ENCODE measurements around the gene KDSR. TPM values are rescaled to one million over a fixed set of nuclear protein-coding genes. Genes with fewer than 3 reads are reported as not detected.

The KDSR gene
- total RNA-seq, 1 donor from 2014 or later: 32.5 TPM

DNA sequence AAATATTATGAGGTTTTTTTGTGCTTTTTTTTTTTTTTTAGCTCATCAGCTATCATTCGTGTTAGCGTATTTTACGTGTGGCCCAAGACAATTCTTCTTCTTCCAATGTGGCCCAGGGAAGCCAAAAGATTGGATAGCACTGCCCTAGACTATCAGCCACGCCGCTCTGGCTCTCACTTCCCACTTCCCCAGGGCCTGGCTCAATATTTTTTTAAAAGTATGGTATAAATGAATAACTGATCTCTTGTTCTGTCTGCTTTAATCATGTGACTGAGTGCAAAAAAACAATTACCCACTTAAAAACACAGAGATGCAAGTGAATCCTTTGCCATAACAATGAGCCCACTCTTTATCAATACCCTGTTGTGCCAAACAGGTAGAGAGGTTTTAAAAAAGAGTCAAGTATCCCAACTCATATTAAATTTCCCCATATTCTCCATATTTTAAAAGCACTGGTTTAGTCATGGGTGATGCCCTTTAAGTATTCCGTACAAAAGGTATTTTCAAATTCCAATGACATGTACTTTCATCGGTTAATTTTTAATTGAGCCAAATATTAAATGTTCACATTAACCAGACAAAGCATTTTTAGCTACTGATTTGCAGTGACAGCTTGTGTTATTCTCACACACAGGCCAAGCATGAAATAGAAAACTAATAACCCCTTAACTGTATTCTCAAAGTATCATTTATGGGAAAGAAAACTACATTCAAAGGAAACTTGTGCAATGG lies 60.0 kb downstream of the KDSR start:
- DNase-seq (ENCODE audit: low spot score): no peak

DNA sequence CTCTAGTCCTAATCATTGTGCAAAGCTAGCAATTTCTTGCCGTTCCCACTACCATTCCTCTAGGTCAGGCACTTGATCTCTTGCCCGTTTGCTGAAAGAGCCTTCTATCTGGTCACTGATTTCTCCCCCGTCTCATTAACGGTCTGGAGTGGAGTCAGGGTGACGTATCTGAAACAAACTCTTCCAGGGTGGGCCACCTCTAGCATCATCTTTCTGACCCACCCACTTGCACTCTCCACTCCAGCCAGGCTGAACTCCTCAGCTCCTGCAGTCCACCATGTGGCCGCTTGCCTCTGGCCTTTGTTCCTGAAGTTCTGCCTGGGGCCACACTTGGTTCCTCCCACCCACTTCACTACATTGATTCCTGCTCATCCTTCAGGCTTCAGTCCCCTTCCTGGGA lies 60.8 kb downstream of the KDSR start:
- no peak for DNase-seq (ENCODE audit: low spot score)

DNA sequence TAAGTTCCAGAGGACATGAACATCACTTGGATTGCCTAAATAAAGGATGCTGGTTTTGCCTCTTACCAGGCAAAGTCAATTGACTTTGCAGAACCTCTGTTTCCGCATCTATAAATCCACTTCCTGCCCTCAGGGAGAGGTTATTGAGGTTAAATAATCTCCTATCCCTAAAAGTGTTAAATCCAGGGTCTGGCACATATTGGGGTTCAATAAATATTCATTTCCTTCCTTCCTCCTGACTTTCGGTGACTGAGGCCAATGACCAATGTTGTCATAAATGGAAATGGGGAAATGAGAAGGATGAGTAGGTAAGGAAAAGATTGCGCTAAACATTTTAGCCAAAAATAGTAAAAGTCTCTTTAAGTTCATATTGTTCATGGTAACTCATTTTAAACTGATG lies 63.5 kb downstream of the KDSR start:
- DNase-seq (ENCODE audit: low spot score): no peak

DNA sequence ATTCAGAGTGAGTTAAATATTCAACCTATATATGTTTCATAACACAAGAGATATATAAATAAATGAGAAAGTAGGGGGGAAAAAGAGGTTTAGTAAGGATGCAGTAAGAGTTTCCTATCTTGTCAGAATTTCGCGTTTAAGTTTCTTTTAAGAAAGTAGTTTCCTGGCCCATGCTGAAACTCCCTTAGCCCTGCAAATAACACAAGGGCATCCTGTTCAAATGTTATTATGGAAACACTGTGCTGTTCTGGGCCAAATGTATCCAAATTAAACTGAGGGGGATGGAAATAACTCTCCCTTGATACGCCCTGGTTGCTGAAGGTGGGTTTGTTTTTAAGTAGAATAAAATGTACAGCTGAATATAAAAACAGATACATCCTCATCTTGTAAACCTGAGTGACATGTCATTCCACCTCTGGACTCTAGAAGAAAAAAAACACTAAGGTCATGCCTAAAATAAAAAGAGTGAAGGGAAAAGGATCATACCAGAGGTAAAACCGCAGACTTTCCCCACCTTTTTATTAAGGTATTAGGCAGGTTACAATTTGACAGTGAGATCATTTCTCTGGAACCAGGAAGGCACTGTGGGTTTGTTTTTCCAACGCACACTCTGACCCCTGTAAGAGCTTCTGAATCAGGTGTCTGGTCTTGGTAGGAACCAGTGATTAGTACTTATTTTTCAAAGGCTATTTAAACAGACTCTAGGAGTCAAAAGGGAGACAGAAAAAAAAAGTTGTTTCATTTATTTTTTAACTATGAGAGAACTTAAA lies 64.2 kb downstream of the KDSR start:
- DNase-seq (ENCODE audit: low spot score): no peak

DNA sequence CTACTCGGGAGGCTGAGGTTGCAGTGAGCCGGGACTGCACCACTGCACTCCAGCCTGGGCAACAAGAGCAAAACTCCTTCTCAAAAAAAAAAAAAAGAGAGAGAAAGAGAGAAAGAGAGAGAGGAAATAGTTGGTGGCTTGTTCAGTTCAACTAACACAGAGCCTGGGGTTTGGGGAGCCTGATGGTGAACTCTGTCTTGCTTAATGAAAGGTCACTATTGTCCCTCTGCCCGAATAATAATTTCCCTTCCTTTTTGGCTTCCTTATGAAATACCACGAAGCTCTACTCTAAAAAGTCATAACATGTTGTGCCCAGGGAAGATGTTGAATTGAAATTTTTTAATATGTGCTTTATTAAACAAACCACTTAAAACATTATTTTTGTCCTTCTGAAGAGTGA lies 64.8 kb downstream of the KDSR start:
- no peak for DNase-seq (ENCODE audit: low spot score)

DNA sequence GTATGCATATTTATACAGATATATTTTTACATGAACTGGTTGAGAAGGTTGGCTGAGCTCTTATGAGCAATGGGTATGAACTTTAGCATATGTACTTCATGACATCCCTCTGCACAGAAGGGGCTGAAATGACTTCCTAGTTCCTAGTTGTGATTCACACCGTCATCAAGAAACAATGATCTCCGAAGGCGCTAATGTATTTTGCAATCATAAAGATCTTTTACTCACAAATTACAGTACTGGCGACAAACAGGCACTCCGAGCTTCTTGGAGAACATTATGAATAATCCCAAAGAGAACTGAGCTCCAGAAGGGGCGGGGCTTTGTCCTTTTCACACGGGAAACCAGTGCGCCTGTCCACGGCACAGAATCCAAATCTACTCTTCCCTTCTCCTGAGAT lies 65.6 kb downstream of the KDSR start:
- DNase-seq (ENCODE audit: low spot score): no peak

DNA sequence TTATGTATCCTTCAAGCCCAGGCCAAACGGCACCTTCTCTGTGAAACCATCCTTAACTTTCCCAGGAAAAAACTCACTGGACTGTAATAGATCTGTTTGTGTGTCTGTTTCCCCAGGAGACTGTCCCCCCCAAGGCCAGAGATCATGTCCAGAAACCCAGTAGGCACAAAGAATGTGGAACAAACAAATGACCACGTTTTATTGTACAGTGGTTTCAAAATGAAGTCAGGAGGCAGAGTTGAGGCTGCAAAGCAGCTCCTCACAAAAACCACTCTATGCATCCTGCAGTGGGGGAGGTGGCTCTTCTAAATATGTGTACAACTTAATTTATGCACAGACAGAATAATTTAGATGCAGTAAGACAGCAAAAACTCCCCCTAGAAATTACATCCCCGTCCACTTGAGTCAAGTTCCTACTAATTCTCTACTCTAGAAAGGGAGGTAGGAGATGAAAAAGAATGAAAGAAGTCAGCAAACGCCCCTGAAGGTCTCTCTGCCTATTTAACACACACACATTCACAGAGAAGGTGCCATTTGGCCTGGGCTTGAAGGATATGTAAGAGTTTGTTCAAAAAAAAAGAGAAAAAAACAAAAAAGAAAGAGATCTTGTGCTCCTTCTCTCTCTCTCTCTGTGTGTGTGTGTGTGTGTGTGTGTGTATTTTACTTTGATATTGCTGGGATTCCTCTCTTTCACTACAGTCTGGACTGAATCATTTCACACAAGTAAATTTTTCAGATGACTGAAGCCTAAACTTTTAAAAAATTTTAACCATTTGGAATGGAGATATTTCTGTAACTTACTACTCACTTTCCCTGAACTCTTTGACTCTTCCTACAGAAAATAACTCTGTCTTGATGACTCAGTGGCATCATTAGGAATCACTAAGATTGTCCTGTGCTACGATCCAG lies 66.9 kb downstream of the KDSR start:
- DNase-seq (ENCODE audit: low spot score): peak; percentile 72

DNA sequence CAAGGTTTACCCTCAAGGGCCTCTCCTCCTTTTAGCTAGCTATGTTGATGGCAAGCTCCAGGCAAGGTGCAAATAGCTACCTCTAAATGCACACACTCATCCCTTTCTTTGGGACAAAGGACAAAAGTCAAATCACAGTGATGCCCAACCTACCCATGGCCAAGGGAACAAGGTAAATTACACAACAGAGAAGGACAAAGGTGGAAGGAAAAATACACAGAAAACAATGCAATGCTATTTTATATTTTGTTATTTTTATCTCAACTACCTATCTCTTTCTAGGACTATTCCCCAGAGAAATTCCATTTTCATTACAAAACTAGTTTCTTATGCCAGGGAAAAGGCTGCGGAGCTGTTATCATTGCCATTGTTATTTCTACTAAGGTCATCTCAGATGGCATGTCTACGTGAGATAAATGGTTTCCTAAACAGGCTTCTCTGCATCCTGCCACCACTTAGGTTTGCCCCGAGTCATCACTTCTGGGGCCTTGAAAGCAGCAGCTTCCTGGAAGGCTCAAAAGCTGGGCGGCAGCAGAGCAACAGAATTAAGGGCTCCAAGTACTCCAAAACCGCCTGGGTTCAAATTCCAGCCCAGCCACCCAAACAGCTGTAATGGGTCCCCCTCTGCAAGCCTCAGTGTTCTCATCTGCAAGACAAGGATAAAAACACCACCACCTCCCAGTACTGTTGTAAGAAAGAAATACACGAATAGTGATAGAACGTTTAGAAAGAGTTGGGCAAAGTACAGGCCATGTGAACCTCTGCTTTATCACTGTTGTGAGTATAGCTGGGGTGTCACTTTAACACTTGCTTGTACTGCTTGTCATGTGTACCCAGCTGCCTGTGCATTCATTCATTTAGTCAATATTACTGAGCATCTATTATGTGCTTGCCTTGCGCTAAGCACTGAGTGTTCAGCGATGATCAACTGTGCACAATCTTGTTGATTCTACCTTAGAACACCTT lies 68.3 kb downstream of the KDSR start:
- DNase-seq (ENCODE audit: low spot score): no peak

DNA sequence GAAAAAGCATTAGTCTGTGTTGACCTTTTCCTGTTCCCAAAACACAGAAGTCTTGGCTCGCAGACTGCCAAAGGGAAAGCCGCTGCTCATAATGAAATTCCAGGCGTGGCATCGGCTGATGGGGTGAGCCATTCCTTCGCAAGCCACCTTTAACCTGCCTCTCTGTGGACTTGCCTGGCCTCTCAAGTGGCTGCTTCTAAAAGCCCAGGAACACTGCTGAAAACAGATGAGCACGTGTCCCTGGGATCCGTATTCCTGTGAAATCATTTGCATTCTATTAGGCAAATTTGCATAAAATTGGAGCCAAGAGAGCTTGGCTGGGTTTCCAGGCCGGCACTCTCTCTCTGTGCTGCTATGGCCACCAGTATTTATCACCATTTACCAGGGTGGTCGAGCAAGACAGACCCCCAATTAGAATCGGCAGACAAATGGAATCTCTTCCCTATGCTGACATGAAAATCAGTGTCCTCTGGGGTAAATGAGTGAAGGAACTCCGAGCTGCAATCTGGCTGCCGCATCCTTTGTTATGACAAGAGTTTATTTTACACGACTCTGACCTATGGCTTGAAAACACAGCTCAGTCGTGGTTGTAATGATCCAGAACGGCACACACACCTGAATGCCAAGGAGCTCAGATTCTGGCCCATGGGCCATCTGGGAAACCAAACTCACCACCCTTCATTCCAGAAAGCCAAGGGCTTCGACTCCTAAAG lies 69.2 kb downstream of the KDSR start:
- DNase-seq (ENCODE audit: low spot score): no peak

DNA sequence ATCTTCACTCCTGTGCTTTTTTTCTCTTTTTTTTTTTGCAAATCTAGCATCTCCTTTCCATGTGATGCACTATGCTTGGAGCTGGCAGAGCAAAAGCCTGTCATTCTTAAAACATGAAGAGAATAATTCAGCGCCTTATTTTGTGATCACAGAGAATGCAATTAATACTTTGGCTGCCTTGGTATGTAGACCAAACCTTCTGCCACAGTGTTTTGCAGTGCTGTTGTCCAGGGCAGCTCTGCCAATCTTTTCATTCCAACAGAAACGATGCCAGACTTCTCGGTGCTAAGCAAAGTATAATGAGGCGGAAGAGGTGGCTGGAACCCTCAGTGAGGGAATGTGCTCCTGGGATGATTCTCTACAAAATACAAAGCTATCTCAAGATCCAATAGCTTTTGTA lies 73.1 kb downstream of the KDSR start:
- no peak for DNase-seq (ENCODE audit: low spot score)

DNA sequence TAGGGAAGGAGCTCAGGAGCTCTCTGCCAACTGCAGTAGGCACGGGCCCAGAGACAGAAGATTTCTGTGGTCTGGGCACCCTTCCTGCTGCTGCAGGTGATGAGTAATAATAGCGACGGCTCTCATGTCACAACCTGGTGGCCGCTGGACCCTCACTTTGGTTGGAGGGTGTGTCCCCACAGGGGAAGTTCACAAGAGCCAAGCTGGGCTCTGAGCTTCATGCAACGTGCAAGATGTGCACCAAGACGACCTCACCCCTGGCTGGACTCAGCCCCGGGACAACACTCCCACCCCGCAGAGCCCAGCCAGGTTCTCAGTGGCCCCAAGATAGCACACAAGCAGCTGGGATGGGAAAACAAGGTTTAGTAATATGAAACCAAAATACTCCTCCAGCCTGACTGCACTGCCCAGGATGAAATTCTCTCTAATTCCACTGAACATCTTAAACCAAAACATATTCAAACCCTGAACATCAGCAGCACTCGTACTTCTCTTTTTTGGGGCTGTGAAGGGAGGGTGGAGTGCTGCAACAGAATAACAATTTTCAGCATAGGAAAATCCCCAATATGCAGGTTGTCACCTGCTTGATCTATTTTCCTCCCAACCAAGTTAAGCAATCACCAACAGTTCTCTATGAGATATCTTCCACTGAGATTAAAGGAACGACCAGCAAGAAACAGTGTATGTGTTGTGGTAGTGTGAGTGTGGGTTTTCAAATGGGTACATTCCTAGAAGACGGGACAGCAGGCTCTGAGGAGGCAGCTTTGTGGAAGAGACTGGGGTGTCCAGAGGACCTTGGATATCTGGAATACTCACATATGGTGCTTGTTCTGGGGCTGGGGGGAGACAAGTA lies 73.9 kb downstream of the KDSR start:
- DNase-seq (ENCODE audit: low spot score): no peak

DNA sequence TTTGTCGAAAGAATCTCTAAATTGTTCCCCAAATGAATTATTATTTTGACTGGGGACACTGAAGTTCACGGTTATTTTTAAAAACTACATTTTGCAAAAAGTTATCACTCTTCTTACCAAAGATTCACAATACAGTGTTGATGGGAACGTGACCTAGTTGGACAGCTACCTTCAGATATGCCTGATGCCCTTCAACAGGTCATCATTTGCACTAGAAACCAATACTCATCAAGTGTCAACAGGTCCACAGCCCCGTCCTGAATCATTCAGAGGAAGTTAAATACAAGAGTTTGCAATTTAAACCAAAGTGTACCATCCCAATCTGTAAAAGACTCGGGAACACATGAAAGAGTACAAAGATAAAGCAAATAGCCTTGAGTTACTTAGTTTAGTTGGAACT lies 75.7 kb downstream of the KDSR start:
- DNase-seq (ENCODE audit: low spot score): no peak

DNA sequence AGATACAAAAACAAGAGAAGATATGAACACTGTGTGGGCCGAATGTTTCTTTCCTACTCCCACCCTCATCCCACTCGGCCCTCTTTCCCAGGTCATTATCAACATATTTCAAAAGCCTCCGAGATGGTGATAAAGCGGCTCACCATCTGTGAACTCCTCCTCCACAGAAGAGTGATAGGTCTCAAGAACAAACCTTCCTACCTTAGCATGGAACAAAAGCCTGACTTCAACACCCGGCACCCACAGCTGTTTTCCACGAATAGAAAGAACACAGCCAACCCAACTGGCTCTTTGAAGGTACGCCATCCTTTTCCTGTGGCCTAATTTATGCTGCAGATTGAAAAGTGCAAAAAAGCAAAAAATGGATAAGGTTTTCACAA lies 76.2 kb downstream of the KDSR start:
- DNase-seq (ENCODE audit: low spot score): no peak

DNA sequence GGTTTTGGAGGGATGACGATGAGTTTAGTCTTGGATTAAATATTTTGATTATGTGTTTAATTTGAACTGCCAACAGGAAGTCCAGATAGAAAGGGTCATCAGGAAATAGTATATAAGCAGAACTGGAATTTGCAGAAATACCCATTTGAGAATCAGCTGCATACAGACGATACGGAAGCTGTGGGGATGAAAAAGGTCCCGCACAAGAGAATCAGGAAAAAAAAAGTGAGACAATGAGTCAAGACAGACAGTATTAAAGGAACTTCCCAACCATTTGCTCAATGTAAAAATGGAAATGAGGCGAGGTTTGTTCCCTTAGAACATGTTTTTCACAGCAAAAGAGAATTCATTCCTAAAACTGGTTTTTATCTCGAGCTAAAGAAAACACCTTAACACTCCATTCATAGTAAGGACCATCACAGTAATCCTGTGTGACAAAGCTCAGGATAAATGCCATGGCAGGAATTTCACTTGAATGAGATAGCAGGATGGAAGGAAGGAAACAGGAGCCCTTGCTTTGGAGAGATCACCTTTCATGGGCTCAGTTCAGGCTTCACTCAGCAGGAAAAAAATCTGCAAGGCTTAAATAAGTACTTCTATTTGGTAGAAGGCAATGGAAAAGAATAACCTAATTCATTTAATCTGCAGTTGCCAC lies 76.7 kb downstream of the KDSR start:
- peak; percentile 33 for DNase-seq (ENCODE audit: low spot score)

DNA sequence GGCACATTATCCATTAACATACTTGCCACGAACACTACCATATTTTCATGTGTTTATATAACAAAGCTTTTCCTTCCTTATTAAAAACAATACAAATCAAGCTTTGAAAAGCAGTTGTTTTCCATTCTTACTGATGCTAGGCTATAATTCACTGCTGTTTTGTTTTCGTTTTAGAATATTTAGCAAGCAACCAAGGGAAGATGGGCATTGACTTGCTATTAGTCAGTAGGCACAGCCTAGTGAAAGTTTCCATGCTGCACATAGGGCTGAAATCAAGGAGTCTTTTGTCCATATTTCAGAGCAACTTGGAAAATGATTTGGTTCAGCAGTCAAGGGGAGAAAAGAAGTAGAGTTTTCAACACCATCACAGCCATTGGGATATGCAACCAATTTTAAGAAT lies 78.7 kb downstream of the KDSR start:
- no peak for DNase-seq (ENCODE audit: low spot score)

DNA sequence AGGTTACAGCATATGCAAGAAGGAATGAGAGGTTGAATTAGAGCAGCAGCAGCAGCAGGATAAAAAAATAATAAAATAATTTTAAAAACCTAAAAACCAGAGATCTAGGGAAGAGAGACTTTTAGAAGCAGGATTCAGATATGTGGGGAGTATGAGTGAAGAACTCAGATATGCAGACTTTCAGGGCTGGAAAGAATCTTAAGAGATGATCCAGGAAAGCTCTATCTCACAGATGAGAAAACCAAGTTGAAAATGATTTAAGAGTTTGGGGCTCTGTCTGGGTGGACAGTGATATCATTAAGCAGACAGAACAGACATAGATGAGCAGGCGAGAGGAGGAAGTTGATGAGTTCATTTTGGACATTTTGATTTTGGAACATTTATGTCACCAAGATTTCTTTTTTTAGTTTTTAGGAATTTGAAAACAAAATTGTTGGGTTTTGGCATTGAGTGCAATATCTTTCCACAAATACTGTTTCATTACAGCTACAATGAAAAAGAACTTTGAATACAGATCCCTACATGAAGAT lies 79.2 kb downstream of the KDSR start:
- DNase-seq (ENCODE audit: low spot score): peak; percentile 96

DNA sequence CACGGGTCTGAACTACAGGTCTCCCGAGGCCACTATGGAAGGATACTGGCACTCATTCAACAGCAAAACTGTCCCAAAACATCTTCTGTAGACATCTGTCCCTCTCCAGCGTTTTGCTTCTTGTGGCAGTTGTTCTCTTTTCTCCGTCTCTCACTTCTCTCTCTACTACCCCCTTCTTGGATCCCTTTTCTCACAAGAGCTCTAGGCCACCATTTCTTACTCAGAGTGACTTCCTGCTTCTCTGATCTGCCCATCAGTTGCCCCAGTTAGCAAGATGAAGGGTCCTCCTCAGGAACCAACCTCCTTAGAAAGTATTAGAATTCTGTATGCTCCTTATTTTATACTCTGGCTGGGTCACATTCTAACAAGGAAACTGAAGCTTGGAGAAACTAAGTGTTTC lies 80.1 kb downstream of the KDSR start:
- no peak for DNase-seq (ENCODE audit: low spot score)

DNA sequence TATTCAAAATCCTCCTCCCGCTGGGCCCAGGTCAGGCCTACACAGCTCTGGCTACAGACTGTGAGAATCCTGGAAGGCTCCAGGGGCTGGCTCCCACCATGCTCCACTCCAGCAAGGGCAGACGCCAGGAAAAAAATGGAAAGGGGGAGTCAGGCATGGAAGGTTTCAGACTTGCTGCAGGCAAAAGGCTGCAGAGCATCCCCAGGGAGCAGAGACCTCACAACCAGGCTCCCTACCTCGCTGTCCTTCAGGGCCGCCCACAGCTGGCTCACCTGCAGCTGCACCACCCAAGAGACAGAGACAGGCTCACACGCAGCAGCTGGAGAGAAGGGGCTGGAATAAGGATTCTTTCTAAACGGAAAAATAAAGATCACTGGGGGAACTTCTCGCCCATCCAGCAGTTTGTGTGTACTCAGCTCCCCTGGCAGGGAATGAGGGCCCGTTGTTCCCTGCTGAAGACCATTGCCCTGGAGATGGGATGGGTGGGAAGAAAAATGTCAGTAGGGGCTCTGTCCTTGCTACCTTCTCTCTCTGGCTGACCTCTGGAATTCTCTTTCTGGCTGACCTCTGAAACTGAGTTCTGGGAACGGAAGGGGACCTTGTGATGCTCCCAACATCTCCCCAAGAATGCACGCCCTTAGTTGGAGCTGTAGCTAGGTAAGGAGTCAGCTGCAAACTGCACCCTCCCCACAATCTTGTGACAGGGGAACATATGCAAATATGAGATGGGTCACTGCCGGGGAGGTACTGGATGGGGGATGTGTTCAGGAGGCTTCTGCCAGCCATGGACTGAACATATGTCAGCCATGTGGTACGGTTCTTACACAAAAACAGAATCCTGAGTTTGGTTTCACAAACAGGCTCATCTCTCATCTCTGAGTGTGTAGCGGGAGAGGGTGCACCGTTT lies 81.9 kb downstream of the KDSR start:
- DNase-seq (ENCODE audit: low spot score): no peak
